Gastroesophageal sphincter (tissue), 3 donors: ENCODE measurements around the gene DNAAF5.

Experiments
- CTCF ChIP-seq, 4 experiments: fragments of 200-600 bp in 2 of 4; fragments of 450-650 bp in 2 of 4; sonication (generic) in 1 of 4; IDR thresholded peaks; one replicate each; pipeline ENCODE4 v1.5.1; 2017 to 2019; ENCODE audit warnings: antibody characterized with exemption in 4 of 4, mild to moderate bottlenecking in 2 of 4, moderate library complexity in 2 of 4
- EP300 ChIP-seq: sonication (generic); formaldehyde crosslinking; IDR thresholded peaks from one replicate; pipeline ENCODE4 v1.6.1; 2017; ENCODE audit warnings: antibody characterized with exemption, mild to moderate bottlenecking
- POLR2A ChIP-seq, 2 donors: fragments of 450-650 bp; IDR thresholded peaks; one replicate each; pipeline ENCODE4 v1.6.1; 2017; ENCODE audit warnings: antibody characterized with exemption in 2 of 2, mild to moderate bottlenecking in 2 of 2, moderate library complexity in 1 of 2
- POLR2AphosphoS5 ChIP-seq: sonication (generic); formaldehyde crosslinking; IDR thresholded peaks from one replicate; pipeline ENCODE4 v1.6.1; 2017; ENCODE audit warnings: antibody characterized with exemption

- TF ChIP-seq POLR2A (IDR thresholded peaks at IDR 0.05) (no peak), POLR2AphosphoS5 (no peak), CTCF (IDR thresholded peaks at IDR 0.05) (no peak), EP300 (no peak)
Observed at GRCh38 chr7:760006-760405, 33.5 kb downstream of the DNAAF5 start.
